BJ (cell line): ENCODE results near the gene CBFB. TPM values are rescaled to one million over a fixed set of nuclear protein-coding genes. Genes with fewer than 3 reads are reported as not detected.

Experiments used
- CTCF ChIA-PET: fragments of 350-600 bp; formaldehyde crosslinking; extraction: SDS; loops from one replicate; lab custom pipeline; 2021; ENCODE audit warnings: antibody characterized with exemption, inconsistent platforms; lab: Yijun Ruan, JAX
- POLR2A ChIA-PET: fragments of 300-600 bp; sonication (Branson Sonifier 250); formaldehyde crosslinking; extraction: SDS; loops from one replicate; lab custom pipeline; 2021; ENCODE audit warnings: antibody characterized with exemption; lab: Charles Lee
- DNase-seq: peaks from one replicate; pipeline ENCODE4 v3.0.0-alpha.2; 2011; ENCODE audit warnings: low read depth
- H3K27me3 ChIP-seq: 2 replicates; pipeline ENCODE4 v1.6.0; 2011; ENCODE audit warnings: low read length; ENCODE audit not compliant: control insufficient read depth, insufficient read depth
- H3K36me3 ChIP-seq: 2 replicates; pipeline ENCODE4 v1.5.1; 2011; ENCODE audit warnings: low read length; ENCODE audit not compliant: control insufficient read depth, insufficient read depth
- H3K4me3 ChIP-seq: 2 replicates; pipeline ENCODE4 v1.5.1; 2011; ENCODE audit warnings: low read depth, mild to moderate bottlenecking, control low read depth, low read length
- polyA plus RNA-seq: library from polyadenylated mRNA; depleted of rRNA; stranded (reverse); fragments of >200 nt; gene quantifications from 2 replicates; pipeline ENCODE4 v1.2.3, GENCODE V29; 2011
- TF ChIP-seq, protein P1 (sequence below): IDR thresholded peaks from 2 replicates; pipeline ENCODE4 v1.5.1; 2011; ENCODE audit warnings: low read depth, mild to moderate bottlenecking, control low read depth, inconsistent platforms, low read length, moderate library complexity; ENCODE audit not compliant: insufficient read depth

The CBFB gene
- polyA plus RNA-seq, 1 experiment: 14.7 TPM

- no peaks in the 10 kb centered on the region for H3K36me3 ChIP-seq
- H3K27me3 ChIP-seq: no peaks in the 10 kb centered on the region
- DNase-seq: no peak
- TF ChIP-seq, protein P1, sequence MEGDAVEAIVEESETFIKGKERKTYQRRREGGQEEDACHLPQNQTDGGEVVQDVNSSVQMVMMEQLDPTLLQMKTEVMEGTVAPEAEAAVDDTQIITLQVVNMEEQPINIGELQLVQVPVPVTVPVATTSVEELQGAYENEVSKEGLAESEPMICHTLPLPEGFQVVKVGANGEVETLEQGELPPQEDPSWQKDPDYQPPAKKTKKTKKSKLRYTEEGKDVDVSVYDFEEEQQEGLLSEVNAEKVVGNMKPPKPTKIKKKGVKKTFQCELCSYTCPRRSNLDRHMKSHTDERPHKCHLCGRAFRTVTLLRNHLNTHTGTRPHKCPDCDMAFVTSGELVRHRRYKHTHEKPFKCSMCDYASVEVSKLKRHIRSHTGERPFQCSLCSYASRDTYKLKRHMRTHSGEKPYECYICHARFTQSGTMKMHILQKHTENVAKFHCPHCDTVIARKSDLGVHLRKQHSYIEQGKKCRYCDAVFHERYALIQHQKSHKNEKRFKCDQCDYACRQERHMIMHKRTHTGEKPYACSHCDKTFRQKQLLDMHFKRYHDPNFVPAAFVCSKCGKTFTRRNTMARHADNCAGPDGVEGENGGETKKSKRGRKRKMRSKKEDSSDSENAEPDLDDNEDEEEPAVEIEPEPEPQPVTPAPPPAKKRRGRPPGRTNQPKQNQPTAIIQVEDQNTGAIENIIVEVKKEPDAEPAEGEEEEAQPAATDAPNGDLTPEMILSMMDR: no peak
- H3K4me3 ChIP-seq: peak overlapping the region; percentile 39
- ChIA-PET CTCF (interaction anchor here (0.7 to 7.8 kb wide), 10 partner anchors 12 to 164 kb away, joined by 3 to 67 read pairs (median 3); partner anchors contain the start of gene NOL3), POLR2A (no interaction called here)
These were observed 15.6 kb upstream of the CBFB start for GRCh38 chr16:67013233-67013822.

DNA sequence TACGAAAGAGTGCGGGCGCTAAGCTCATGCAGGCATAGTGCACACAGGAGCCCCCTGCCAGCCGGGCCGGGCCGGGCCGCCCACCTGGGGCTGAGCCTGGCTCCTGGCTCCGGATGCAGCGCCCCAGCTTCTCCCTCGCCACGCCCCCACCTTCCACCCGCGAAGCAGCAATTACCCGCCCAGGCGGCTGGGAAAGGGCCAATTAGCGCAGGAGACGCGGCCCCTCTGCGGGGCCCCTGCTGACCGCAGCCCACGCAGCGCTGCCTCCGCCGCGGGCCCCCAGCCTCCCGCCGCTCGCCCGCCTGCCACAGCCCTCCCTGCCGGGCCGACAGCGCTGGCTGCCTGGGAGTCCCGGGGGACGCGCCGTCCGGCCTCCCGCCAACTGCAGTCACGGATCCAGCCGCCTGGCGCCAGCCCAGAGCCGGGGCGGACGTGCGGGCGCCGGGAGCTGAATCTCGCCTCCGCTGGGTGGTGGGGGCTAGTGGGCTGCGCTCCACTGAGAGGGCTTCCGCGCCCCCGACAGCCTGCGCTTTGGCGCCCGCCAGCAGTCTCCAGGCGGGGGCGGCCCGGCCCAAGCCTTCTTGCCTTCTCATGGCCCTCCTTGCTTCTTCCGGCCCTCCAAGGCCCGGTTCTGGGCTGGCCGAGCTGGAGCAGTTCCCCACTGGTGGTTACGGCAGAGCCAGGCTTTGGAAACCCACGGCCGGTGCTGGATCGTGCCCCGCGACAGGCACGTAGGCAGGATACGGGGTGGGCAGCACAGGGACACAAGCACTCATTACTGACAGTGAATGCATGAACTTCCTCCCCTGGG is 14.9 kb upstream of the CBFB start:
- POLR2A ChIA-PET: no interaction called here
- TF ChIP-seq, protein P1: 0 out of 2 replicates have a peak, but pooled peaks have one; percentile 15
- DNase-seq: no peak
- Histone ChIP-seq H3K27me3 (no peaks in the 10 kb centered on the region), H3K36me3 (no peaks in the 10 kb centered on the region), H3K4me3 (peak overlapping the region; percentile 39)
- CTCF ChIA-PET: interaction anchor here (1.1 to 7.8 kb wide), 8 partner anchors 30 to 163 kb away, joined by 3 to 67 read pairs (median 4); no protein-coding TSS in a partner anchor

- ChIA-PET POLR2A (no interaction called here), CTCF (interaction anchor here (1.2 to 9.2 kb wide), 6 partner anchors 86 to 170 kb away, joined by 3 to 118 read pairs (median 16); no protein-coding TSS in a partner anchor)
- no peak for DNase-seq
- Histone ChIP-seq H3K27me3 (no peaks in the 10 kb centered on the region), H3K36me3 (no peaks in the 10 kb centered on the region), H3K4me3 (no peak overlapping the region)
- TF ChIP-seq, protein P1: no peak
These were observed 14.2 kb upstream of the CBFB start for GRCh38 chr16:67014634-67015312.

GRCh38 chr16:67015313-67015731 is 13.6 kb upstream of the CBFB start:
- H3K36me3 ChIP-seq: no peaks in the 10 kb centered on the region
- TF ChIP-seq, protein P1: no peak
- POLR2A ChIA-PET: no interaction called here
- no peak overlapping the region for H3K4me3 ChIP-seq
- no peaks in the 10 kb centered on the region for H3K27me3 ChIP-seq
- CTCF ChIA-PET: interaction anchor here (1.2 to 9.2 kb wide), 3 partner anchors 85 to 170 kb away, joined by 4 to 118 read pairs (median 67); no protein-coding TSS in a partner anchor
- no peak for DNase-seq
